Stimulated activated naive CD8-positive, alpha-beta T cell treated with anti-CD3 and anti-CD28 coated beads, Interleukin-15, amount 100 ng/mL, for 72 hours (primary cell): ENCODE results near the gene RPTOR.
"Not testable (repeated sequence)": the region's sequence is repeated elsewhere in the genome, so short reads cannot be mapped to it uniquely, and the experiment has no call there.

ENCODE experiments used
- ATAC-seq: fragments of 150-1000 bp; cut with Tn5 transposase; 2 replicates; pipeline ENCODE4 v1.10.0; 2021; ENCODE audit warnings: mild to moderate bottlenecking, moderate library complexity
- DNase-seq, 2 donors: peaks; one replicate each; pipeline ENCODE4 v3.0.0; 2021 to 2022
- H3K27ac Mint-ChIP-seq, 2 donors: one replicate each; pipeline ENCODE4 v1.8.0; 2022; ENCODE audit warnings: mild to moderate bottlenecking in 2 of 2, mixed read lengths in 2 of 2, moderate library complexity in 2 of 2
- H3K27me3 Mint-ChIP-seq: one replicate; pipeline ENCODE4 v1.8.0; 2022; ENCODE audit warnings: mixed read lengths
- H3K4me1 Mint-ChIP-seq: one replicate; pipeline ENCODE4 v1.8.0; 2022; ENCODE audit warnings: mild to moderate bottlenecking, mixed read lengths
- H3K4me3 Mint-ChIP-seq, 2 donors: one replicate each; pipeline ENCODE4 v1.8.0; 2022; ENCODE audit warnings: mild to moderate bottlenecking in 2 of 2, mixed read lengths in 2 of 2, moderate library complexity in 1 of 2
- H3K9me3 Mint-ChIP-seq, 2 donors: one replicate each; pipeline ENCODE4 v1.8.0; 2022; ENCODE audit warnings: mixed read lengths in 2 of 2

The RPTOR gene

DNA sequence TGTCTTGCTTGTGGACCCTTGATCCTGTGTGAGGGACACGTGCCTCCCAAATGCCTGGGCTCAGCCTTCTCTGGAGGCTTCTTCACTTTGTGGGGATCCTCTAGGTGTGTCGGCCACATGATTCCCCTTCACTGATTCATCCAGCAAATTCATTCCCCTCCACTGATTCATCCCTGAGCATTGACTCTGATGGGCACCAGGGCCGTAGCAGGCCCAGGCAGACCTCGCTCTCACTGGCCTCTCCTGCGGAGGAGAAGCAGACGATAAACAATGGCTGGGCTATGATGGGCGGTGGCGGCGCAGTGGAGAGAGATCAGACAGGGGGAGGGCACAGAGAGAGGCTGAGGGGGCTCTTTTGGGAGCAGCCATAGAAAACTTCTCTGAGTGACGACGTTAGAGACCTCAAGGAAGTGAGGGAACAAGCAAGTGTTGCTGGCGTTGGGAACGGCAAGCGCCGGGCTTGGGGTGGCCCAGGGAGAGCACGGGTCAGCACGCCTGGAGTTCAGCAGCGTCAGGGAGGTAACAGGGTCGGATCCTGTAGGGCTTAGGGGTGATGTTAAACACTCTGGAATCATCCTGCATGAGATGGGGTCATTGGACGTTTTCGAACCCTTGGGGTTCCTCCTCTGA, 17.5 kb upstream of the RPTOR start:
- H3K4me3 Mint-ChIP-seq: no peak overlapping the region
- ATAC-seq: no peak
- DNase-seq: no peak
- no peaks in the 10 kb centered on the region for H3K4me1 Mint-ChIP-seq
- H3K27me3 Mint-ChIP-seq: peaks cover 44% of the 10 kb centered on the region
- H3K27ac Mint-ChIP-seq: peak overlapping the region in 1 of 2 donors; percentile 59
- no peaks in the 10 kb centered on the region for H3K9me3 Mint-ChIP-seq

DNA sequence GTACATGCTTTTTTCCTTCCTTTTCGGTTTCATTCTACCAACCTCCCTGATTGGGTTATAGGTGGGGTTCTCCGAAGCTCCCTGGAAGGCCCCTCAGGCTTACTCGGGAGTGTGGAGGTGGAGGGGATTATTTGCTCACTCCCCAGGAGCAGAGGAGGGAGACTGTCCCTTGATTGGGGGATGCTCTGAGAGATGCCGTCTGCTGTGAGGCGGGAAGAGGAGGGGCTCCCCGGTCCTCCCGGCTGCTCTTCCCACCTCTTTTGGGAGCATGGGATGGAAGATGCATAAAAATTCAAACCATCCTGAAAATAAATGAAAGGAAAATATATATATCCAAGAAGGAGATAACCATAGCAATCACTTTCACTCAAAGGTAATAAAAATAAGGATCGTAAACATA, 16.1 kb upstream of the RPTOR start:
- Mint-ChIP-seq H3K27me3 (peaks cover 44% of the 10 kb centered on the region), H3K4me1 (no peaks in the 10 kb centered on the region), H3K9me3 (no peaks in the 10 kb centered on the region), H3K27ac (no peak overlapping the region), H3K4me3 (no peak overlapping the region)
- DNase-seq: no peak
- ATAC-seq: no peak

DNA sequence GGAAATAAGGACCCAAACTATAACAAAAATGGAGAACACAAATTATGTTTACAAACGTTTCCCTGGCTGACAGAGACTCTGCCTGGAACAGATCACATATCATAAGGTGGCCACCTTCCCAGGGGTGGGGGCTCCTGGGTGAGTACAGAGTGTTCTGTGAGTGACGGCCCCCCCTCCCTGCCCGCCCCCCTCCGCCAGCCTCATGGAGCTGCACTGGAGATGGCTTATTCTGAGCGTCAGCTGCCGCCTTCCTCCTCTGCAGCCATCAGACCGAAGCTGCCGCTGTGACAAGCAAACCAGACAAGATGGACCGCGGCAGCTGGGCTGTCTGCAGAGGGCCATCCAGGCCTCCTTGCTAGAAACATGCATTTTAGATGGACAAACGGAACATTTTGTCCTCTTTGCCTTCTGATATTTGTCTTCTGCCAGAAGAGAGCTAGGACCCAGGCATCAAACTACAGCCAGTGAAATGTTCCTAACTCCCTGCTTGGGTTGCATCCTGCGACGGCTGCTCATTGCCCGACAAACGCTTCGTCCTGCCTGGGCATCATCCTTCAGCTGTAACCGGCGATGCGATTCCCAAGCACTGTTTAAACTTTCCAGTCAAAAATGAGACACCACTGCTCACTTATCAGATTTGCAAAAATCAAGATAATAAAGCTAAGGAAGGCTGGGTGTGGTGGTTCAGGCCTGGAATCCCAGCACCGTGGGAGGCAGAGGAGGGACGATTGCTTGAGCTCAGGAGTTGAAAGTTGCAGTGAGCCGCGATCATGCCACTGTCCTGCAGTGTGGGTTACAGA, 15.3 kb upstream of the RPTOR start:
- Mint-ChIP-seq H3K4me1 (no peaks in the 10 kb centered on the region), H3K27ac (no peak overlapping the region), H3K9me3 (no peaks in the 10 kb centered on the region), H3K4me3 (no peak overlapping the region), H3K27me3 (peaks cover 44% of the 10 kb centered on the region)
- no peak for DNase-seq
- ATAC-seq: no peak

DNA sequence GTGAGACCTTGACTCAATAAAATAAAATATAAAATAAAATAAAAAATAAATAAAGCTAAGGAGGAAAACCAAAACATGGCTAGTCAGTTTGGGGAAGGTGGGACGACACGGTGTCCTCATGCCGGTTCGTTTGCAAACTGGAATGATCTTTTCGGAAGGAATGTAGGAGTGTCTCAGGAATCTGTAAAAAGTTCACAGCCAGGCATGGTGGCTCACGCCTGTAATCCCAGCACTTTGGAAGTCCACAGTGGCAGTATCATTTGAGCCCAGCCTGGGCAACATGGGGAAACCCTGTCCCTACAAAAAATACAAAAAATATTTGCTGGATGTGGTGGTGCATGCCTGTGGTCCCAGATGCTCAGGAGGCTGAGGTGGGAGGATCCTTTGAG, 14.7 kb upstream of the RPTOR start:
- Mint-ChIP-seq H3K4me1 (no peaks in the 10 kb centered on the region), H3K4me3 (no peak overlapping the region), H3K27ac (no peak overlapping the region), H3K27me3 (peaks cover 44% of the 10 kb centered on the region), H3K9me3 (no peaks in the 10 kb centered on the region)
- ATAC-seq (no peak), DNase-seq (no peak)

DNA sequence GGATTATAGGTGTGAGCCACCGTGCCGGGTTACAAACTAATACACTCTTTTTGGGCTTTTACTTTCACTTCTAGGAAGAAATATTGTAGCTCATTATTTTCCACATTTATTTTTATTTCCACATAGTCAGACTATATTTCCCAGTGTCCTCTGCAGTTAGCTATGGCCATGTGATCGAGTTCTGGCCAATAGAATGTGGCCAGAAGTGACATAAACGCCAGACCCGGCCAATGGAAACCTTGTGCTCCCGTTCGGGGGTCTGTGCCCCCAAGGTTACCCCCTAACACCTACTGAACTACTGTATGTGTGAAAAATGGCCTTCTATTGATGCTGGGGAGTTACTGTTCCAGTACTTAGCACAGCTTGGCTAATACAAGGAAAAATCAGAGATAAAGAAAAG, 13.2 kb upstream of the RPTOR start:
- no peaks in the 10 kb centered on the region for H3K4me1 Mint-ChIP-seq
- H3K27me3 Mint-ChIP-seq: peaks cover 29% of the 10 kb centered on the region
- H3K27ac Mint-ChIP-seq: no peak overlapping the region
- no peak for ATAC-seq
- H3K9me3 Mint-ChIP-seq: no peaks in the 10 kb centered on the region
- H3K4me3 Mint-ChIP-seq: no peak overlapping the region
- no peak for DNase-seq

DNA sequence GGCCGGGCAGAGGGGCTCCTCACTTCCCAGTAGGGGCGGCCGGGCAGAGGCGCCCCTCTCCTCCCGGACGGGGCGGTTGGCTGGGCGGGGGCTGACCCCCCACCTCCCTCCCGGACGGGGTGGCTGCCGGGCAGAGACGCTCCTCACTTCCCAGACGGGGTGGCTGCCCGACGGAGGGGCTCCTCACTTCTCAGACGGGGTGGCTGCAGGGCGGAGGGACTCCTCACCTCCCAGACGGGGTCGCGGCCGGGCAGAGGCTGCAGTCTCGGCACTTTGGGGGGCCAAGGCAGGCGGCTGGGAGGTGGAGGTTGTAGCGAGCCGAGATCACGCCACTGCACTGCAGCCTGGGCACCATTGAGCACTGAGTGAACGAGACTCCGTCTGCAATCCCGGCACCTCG, 7.3 kb upstream of the RPTOR start:
- not testable (repeated sequence) for H3K4me3 Mint-ChIP-seq, DNase-seq, H3K9me3 Mint-ChIP-seq, H3K4me1 Mint-ChIP-seq, ATAC-seq, H3K27ac Mint-ChIP-seq
- H3K27me3 Mint-ChIP-seq: peaks cover 16% of the 10 kb centered on the region

DNA sequence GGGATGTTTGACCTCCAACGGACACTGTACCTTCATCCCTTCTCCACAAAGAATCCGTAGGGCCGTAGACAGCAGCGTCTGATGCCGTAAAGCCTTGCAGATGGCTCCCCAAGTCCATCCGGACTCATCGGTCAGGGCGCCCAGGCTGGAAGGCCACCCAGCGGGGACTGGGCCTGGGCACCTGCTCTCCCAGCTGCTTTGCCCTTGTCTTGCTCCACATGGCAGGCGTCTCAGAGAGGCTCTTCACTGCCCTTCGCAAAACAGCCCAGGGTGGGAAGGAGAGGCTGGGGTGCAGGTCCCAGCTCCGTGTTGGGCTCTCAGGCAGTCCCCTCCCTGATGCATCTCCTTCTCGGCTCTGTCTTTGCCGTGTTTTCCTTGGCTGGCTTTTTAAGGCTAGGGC, 6.2 kb upstream of the RPTOR start:
- ATAC-seq (no peak), DNase-seq (no peak)
- no peak overlapping the region for H3K4me3 Mint-ChIP-seq
- peaks cover 19% of the 10 kb centered on the region for H3K27me3 Mint-ChIP-seq
- no peak overlapping the region for H3K27ac Mint-ChIP-seq
- peaks cover 7% of the 10 kb centered on the region for H3K4me1 Mint-ChIP-seq
- H3K9me3 Mint-ChIP-seq: no peaks in the 10 kb centered on the region

DNA sequence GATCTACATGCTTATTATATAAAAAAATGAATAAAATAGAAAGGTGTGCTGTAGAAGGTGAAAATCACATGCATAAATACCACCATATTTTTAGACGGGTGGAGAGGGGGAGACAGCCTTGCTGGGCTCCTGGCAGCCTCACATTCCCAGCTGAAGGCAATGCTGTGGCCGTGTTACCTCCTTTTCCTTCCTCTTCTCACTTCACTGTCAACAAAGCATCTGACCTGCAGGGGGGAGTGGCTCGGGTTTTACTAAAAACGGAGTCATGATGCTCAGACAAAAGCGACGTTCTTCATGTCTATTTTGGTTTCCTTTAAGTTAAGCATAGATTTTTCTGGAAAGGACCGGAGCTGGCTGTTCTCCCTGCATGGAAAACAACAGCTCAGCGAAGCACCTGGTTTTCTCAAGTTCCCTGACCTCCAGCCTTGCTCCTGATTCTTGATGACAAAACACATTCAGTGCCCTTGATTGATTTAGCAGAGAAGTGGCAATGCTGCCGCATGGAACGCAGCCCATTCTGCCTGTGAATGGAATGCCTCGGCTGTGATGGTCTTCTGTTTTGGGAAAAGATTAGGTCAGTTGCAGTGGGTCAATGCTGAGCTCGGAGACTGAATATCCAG, 5.5 kb upstream of the RPTOR start:
- no peak overlapping the region for H3K27ac Mint-ChIP-seq
- H3K4me1 Mint-ChIP-seq: peaks cover 7% of the 10 kb centered on the region
- DNase-seq (no peak), ATAC-seq (no peak)
- H3K4me3 Mint-ChIP-seq: no peak overlapping the region
- no peaks in the 10 kb centered on the region for H3K9me3 Mint-ChIP-seq
- peaks cover 19% of the 10 kb centered on the region for H3K27me3 Mint-ChIP-seq

DNA sequence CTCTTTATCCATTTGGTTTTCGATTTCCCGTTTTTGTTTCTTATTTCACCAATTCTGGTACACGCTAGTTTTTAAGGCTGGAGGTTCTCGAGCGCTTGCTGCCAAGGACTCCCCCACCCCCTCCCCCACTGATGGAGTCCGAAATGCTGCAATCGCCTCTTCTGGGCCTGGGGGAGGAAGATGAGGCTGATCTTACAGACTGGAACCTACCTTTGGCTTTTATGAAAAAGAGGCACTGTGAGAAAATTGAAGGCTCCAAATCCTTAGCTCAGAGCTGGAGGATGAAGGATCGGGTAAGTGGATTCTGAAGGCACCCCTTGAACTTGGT, 825 bp downstream of the RPTOR start:
- H3K27ac Mint-ChIP-seq: peak overlapping the region; percentile 98
- H3K9me3 Mint-ChIP-seq: no peaks in the 10 kb centered on the region
- H3K4me1 Mint-ChIP-seq: peaks cover 32% of the 10 kb centered on the region
- peak overlapping the region; percentile 92 to 94 for H3K4me3 Mint-ChIP-seq
- DNase-seq (no peak), ATAC-seq (no peak)
- H3K27me3 Mint-ChIP-seq: peaks cover 10% of the 10 kb centered on the region

DNA sequence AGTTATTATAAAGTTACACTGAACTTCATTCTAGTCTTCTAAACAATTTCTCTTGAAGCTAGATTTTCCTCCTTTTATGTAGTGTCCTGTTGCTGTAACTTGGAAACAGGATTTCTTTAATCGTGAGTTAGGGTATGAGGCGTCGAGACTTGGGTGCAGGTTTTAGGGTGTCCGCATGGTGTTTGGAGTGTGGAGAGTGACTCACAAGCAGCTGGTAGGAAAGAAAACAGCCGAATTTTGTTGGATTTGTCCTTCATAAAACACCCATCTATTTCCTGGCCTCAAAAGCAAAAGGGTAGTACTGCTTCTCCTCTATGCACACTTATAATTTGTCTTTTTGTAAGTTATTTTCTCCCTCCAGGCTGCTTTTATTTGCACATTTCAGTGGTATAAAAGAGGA, 1.6 kb downstream of the RPTOR start:
- Mint-ChIP-seq H3K4me1 (peaks cover 40% of the 10 kb centered on the region), H3K9me3 (no peaks in the 10 kb centered on the region), H3K4me3 (peak overlapping the region; percentile 92 to 94), H3K27me3 (peaks cover 10% of the 10 kb centered on the region), H3K27ac (peak overlapping the region in 1 of 2 donors; percentile 76)
- ATAC-seq (no peak), DNase-seq (no peak)

DNA sequence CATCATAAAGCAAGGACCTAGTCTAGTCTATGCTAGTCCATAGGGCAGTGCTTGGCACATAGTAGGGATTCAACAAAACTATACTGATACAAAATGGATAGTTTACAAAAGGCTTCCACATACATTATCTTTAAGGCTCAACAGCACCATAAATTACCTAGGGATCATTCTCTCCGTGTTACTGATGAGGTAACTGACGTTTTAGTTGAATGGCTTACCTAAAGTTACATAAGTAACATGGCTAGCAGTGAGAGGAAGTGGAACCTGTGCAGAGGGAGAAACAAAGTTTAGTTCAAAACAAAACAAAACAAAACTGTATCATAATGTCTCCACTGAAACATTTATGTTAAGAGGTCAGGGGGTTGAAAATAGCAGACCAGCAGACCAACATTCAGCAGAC, 7.9 kb downstream of the RPTOR start:
- Mint-ChIP-seq H3K27me3 (no peaks in the 10 kb centered on the region), H3K9me3 (no peaks in the 10 kb centered on the region), H3K4me1 (peaks cover 23% of the 10 kb centered on the region), H3K27ac (no peak overlapping the region), H3K4me3 (no peak overlapping the region)
- DNase-seq: no peak
- no peak for ATAC-seq

DNA sequence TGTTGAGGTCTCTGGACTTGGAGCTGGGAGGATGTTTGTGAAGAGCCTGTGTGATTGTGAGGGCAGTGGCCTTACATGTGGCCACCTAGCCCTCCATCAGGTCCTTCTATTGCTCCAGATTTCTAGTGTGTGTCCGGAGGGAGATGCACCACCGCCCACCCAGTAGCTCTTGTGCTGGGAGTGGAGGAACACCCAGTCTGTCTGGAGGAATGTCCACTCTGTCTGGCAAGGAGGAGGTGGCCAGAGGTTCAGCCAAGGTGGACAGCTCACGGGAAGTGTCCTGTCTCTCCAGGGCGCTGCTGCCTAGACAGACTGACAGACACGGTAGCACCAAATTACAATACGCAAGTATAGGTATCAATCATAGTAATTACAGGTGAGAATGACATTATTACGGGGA, 10.6 kb downstream of the RPTOR start:
- H3K4me3 Mint-ChIP-seq: no peak overlapping the region
- H3K4me1 Mint-ChIP-seq: peaks cover 27% of the 10 kb centered on the region
- ATAC-seq: no peak
- no peaks in the 10 kb centered on the region for H3K9me3 Mint-ChIP-seq
- no peaks in the 10 kb centered on the region for H3K27me3 Mint-ChIP-seq
- no peak for DNase-seq
- H3K27ac Mint-ChIP-seq: no peak overlapping the region

DNA sequence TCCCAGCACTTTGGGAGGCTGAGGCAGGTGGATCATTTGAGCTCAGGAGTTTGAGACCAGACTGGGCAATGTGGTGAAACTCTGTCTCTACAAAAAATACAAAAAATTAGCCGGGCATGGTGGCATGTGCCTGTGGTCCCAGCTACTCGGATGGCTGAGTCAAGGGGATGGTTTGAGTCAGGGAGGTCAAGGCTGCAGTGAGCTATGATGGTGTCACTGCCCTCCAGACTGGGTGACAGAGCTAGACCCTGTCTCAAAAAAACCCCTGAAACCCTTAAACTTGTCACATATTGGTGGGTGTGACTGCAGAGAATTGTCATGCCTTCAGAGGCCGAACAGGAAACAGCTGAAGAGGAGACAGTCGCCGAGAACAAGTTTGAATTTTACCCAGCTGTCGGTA, 13.4 kb downstream of the RPTOR start:
- DNase-seq (no peak), ATAC-seq (peak; percentile 55)
- Mint-ChIP-seq H3K4me3 (no peak overlapping the region), H3K27ac (no peak overlapping the region), H3K4me1 (peaks cover 23% of the 10 kb centered on the region), H3K9me3 (no peaks in the 10 kb centered on the region), H3K27me3 (no peaks in the 10 kb centered on the region)

DNA sequence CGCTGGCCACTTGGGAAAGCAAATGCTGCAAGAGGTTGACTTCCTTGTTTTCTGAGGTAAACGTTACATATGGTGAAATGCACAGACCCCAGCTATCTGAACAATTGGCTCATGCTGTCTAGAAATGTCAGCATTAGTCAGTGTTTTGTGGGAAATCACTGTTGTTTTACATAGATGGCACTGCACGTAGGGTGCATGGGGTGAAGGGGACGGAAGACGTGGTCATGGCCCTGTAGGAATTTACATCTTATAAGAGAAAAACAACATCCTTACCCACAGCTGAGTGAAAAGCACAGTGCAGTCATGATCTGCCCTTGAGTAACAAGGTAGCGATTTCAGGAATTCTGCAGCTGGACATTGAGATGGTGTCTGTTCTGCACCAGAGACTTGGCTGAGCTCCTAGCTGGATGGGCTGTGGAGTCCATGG, 15.2 kb downstream of the RPTOR start:
- no peak for ATAC-seq
- H3K27ac Mint-ChIP-seq: no peak overlapping the region
- H3K27me3 Mint-ChIP-seq: no peaks in the 10 kb centered on the region
- H3K4me1 Mint-ChIP-seq: peaks cover 23% of the 10 kb centered on the region
- no peak overlapping the region for H3K4me3 Mint-ChIP-seq
- no peak for DNase-seq
- H3K9me3 Mint-ChIP-seq: no peaks in the 10 kb centered on the region

DNA sequence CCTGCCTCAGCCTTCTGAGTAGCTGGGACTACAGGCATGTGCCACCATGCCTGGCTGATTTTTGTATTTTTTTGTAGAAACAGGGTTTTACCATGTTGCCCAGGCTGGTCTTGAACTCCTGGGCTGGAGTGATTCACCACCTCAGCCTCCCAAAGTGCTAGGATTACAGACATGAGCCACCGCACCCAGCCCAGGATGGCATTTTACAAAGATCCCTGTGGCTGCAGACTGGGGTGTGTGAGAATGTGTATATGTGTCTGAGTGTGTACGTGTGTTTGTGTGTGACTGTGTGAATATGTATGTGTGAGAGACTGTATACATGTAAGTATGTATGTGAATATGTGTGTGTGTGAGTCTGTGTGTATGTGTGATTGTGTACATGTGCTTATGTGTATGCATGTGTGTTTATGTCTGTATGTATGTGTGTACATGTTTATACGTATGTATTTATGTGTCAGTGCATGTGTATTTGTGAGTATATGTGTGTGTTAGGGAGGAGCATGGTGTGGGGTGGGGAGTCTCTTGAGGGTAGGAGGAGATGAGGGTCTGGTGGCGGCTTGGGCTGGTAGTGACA, 17.0 kb downstream of the RPTOR start:
- Mint-ChIP-seq H3K4me1 (peaks cover 23% of the 10 kb centered on the region), H3K4me3 (no peak overlapping the region), H3K27ac (peak overlapping the region in 1 of 2 donors; percentile 22), H3K27me3 (no peaks in the 10 kb centered on the region), H3K9me3 (no peaks in the 10 kb centered on the region)
- DNase-seq: no peak
- ATAC-seq: no peak

DNA sequence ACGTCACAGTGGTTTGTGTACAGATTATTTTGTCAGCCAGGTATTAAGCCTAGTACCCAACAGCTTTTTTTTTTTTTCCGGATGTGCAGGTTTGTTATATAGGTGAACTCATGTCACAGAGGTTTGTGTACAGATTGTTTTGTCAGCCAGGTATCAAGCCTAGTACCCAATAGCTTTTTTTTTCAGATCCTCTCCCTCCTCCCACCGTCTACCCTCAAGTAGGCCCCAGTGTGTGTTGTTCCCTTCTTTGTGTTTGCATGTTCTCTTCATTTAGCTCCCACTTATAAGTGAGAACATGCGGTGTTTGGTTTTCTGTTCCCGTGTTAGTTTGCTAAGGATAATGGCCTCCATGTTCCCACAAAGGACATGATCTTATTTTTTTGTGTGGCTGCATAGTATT, 19.9 kb downstream of the RPTOR start:
- H3K27ac Mint-ChIP-seq: no peak overlapping the region
- no peaks in the 10 kb centered on the region for H3K9me3 Mint-ChIP-seq
- ATAC-seq (no peak), DNase-seq (no peak)
- peaks cover 13% of the 10 kb centered on the region for H3K4me1 Mint-ChIP-seq
- no peak overlapping the region for H3K4me3 Mint-ChIP-seq
- H3K27me3 Mint-ChIP-seq: no peaks in the 10 kb centered on the region
